Activated B cell treated with CpG ODN at 0.5 μM for 24 hours (primary cell): ENCODE measurements around the gene PCDHGB7. TPM values are rescaled to one million over a fixed set of nuclear protein-coding genes. Genes with fewer than 3 reads are reported as not detected.
"Not testable (repeated sequence)": the region's sequence is repeated elsewhere in the genome, so short reads cannot be mapped to it uniquely, and the experiment has no call there.

ENCODE experiments used
- ATAC-seq: fragments of 200-7000 bp; cut with Tn5 transposase; one replicate; pipeline ENCODE4 v1.10.0; 2021; ENCODE audit warnings: low read depth, mild to moderate bottlenecking, moderate library complexity
- CTCF ChIA-PET: fragments of 350-600 bp; sonication (Branson Sonifier 250); formaldehyde crosslinking; loops from one replicate; lab custom pipeline; 2021; ENCODE audit warnings: antibody characterized with exemption; lab: Charles Lee
- POLR2A ChIA-PET: fragments of 350-600 bp; sonication (Branson Sonifier 250); formaldehyde crosslinking; loops from one replicate; lab custom pipeline; 2021; ENCODE audit warnings: antibody characterized with exemption; lab: Charles Lee
- DNase-seq: peaks from one replicate; pipeline ENCODE4 v3.0.0; 2022
- H3K27ac Mint-ChIP-seq: one replicate; pipeline ENCODE4 v1.8.0; 2020; ENCODE audit warnings: mixed read lengths
- H3K27me3 Mint-ChIP-seq: one replicate; pipeline ENCODE4 v1.8.0; 2021; ENCODE audit warnings: mixed read lengths
- H3K36me3 Mint-ChIP-seq: one replicate; pipeline ENCODE4 v1.8.0; 2021; ENCODE audit warnings: low read depth, mixed read lengths
- H3K4me1 Mint-ChIP-seq: one replicate; pipeline ENCODE4 v1.8.0; 2021; ENCODE audit warnings: mixed read lengths
- H3K4me3 Mint-ChIP-seq: one replicate; pipeline ENCODE4 v1.8.0; 2020; ENCODE audit warnings: mild to moderate bottlenecking, mixed read lengths
- H3K9me3 Mint-ChIP-seq: one replicate; pipeline ENCODE4 v1.8.0; 2020; ENCODE audit warnings: mixed read lengths
- CTCF ChIP-seq: fragments of 200-600 bp; IDR thresholded peaks from one replicate; pipeline ENCODE4 v1.8.0; 2022; ENCODE audit warnings: antibody characterized with exemption, mild to moderate bottlenecking
- intact Hi-C: fragments of 100-400 bp; cut with micrococcal nuclease; formaldehyde crosslinking; loops from one replicate; pipeline ENCODE4 v1.15.1; 2024
- total RNA-seq: library from RNA; stranded (reverse); gene quantifications from 2 replicates; pipeline ENCODE4 v1.2.3, GENCODE V29; 2022

The PCDHGB7 gene
- total RNA-seq, 1 donor from 2014 or later: 1.2 TPM

GRCh38 chr5:141427783-141428426 lies 10.4 kb downstream of the PCDHGB7 start:
- ChIA-PET POLR2A (no interaction called here), CTCF (interaction anchor here (0.7 to 1.4 kb wide), 2 partner anchors 11 to 85 kb away, joined by 3 read pairs; partner anchors contain the start of gene PCDHGB7)
- Mint-ChIP-seq H3K36me3 (peaks cover 5% of the 10 kb centered on the region), H3K4me1 (peaks cover 16% of the 10 kb centered on the region), H3K9me3 (peaks cover 20% of the 10 kb centered on the region), H3K4me3 (no peak overlapping the region), H3K27ac (no peak overlapping the region), H3K27me3 (peaks cover 51% of the 10 kb centered on the region)
- no peak for DNase-seq
- ATAC-seq: no peak
- intact Hi-C loops: no loop called here
- TF ChIP-seq CTCF: no peak

- Mint-ChIP-seq H3K27ac (peak within 1 kb of the TSS; percentile 76), H3K4me1 (peaks cover 16% of the 10 kb centered on the region), H3K36me3 (peaks cover 7% of the 10 kb centered on the region), H3K9me3 (peaks cover 19% of the 10 kb centered on the region), H3K4me3 (peak within 1 kb of the TSS; percentile 80), H3K27me3 (peaks cover 46% of the 10 kb centered on the region)
- intact Hi-C loops: loop anchor here (1.0 to 2.0 kb wide), 4 partner anchors 46 to 128 kb away; no protein-coding TSS in a partner anchor
- CTCF ChIA-PET: interaction anchor here (0.6 to 3.3 kb wide), 25 partner anchors 10 to 210 kb away, joined by 3 to 58 read pairs (median 4); partner anchors contain the start of genes PCDHB14, PCDHGA10, PCDHGA11 and PCDHGC3
- POLR2A ChIA-PET: interaction anchor here (1.0 to 1.9 kb wide), 4 partner anchors 81 to 134 kb away, joined by 3 to 8 read pairs (median 5); partner anchors contain the start of gene TAF7
- ATAC-seq (peak; percentile 86), DNase-seq (no peak)
- TF ChIP-seq CTCF: no peak
These were observed 13.0 kb downstream of the PCDHGB7 start, which contains the start of gene PCDHGA12 for GRCh38 chr5:141430332-141431113. Gene PCDHGA12 (plus strand): TSS chr5:141430507. CDS start chr5:141430760, 253 bp downstream.

GRCh38 chr5:141431286-141431685 lies 13.8 kb downstream of the PCDHGB7 start:
- H3K27ac Mint-ChIP-seq: peak overlapping the region; percentile 53

GRCh38 chr5:141432308-141432707 lies 14.8 kb downstream of the PCDHGB7 start:
- DNase-seq, intact Hi-C loops, H3K27ac Mint-ChIP-seq, H3K36me3 Mint-ChIP-seq, ATAC-seq, POLR2A ChIA-PET: not testable (repeated sequence)
- peak overlapping the region; percentile 80 for H3K4me3 Mint-ChIP-seq
- CTCF ChIA-PET: interaction anchor here (2.4 to 2.8 kb wide), 3 partner anchors 19 to 132 kb away, joined by 11 to 58 read pairs (median 27); partner anchors contain the start of gene PCDHGA10
- H3K27me3 Mint-ChIP-seq: peaks cover 34% of the 10 kb centered on the region
- H3K9me3 Mint-ChIP-seq: peaks cover 19% of the 10 kb centered on the region
- peaks cover 16% of the 10 kb centered on the region for H3K4me1 Mint-ChIP-seq

More at GRCh38 chr5:141431286-141431685, 13.8 kb downstream of the PCDHGB7 start:
- no peak for TF ChIP-seq CTCF
- DNase-seq (no peak), ATAC-seq (peak; percentile 38)
- CTCF ChIA-PET: interaction anchor here (1.5 to 3.3 kb wide), 12 partner anchors 11 to 208 kb away, joined by 3 to 58 read pairs (median 10); partner anchors contain the start of genes PCDHB14, PCDHGA10, PCDHGA11 and TAF7
- Mint-ChIP-seq H3K36me3 (peaks cover 7% of the 10 kb centered on the region), H3K4me3 (peak overlapping the region; percentile 80), H3K27me3 (peaks cover 41% of the 10 kb centered on the region), H3K9me3 (peaks cover 19% of the 10 kb centered on the region), H3K4me1 (peaks cover 16% of the 10 kb centered on the region)
- intact Hi-C loops: loop anchor here (2.0 kb wide), 2 partner anchors 46 to 82 kb away; no protein-coding TSS in a partner anchor
- POLR2A ChIA-PET: interaction anchor here (1.0 to 1.9 kb wide), 3 partner anchors 111 to 133 kb away, joined by 3 to 8 read pairs (median 7); partner anchors contain the start of gene TAF7

- H3K4me3 Mint-ChIP-seq, POLR2A ChIA-PET, CTCF ChIA-PET, H3K36me3 Mint-ChIP-seq, DNase-seq, intact Hi-C loops, H3K27ac Mint-ChIP-seq, ATAC-seq: not testable (repeated sequence)
- H3K27me3 Mint-ChIP-seq: peaks cover 30% of the 10 kb centered on the region
- peaks cover 16% of the 10 kb centered on the region for H3K4me1 Mint-ChIP-seq
- peaks cover 19% of the 10 kb centered on the region for H3K9me3 Mint-ChIP-seq
These were observed 15.2 kb downstream of the PCDHGB7 start for GRCh38 chr5:141432726-141433125.
